ENCODE data around the gene ABCA7. TPM values are rescaled to one million over a fixed set of nuclear protein-coding genes. Genes with fewer than 3 reads are reported as not detected.

ABCA7 gene
- total RNA-seq, 1 experiment from 2014 or later, result 40.3 TPM

- TF ChIP-seq ERG (CRISPR knock-in tag; IDR thresholded peaks at IDR 0.05) (no peak), NFYB (CRISPR knock-in tag; conservative IDR thresholded peaks at IDR 0.05; ENCODE audit: low read depth) (no peak), ZNF232 (CRISPR knock-in tag; IDR thresholded peaks at IDR 0.05) (no peak), NFE2L1 (CRISPR knock-in tag; IDR thresholded peaks at IDR 0.05) (no peak), AR (CRISPR knock-in tag; IDR thresholded peaks at IDR 0.05) (no peak), FOXP1 (CRISPR knock-in tag; IDR thresholded peaks at IDR 0.05; ENCODE audit: borderline replicate concordance) (no peak), ZBTB43 (CRISPR knock-in tag; IDR thresholded peaks at IDR 0.05) (no peak)
Measured at GRCh38 chr19:1080360-1081161, 40.7 kb downstream of the ABCA7 start (continued).

- H3K36me3 Mint-ChIP-seq, result peaks cover 8% of the 10 kb centered on the region; the same call in 1 of the 2 replicates
- H3K27me3 Mint-ChIP-seq (ENCODE audit: low read depth), result no peaks in the 10 kb centered on the region
- H3K4me1 Mint-ChIP-seq, result no peaks in the 10 kb centered on the region; the same call in 1 of the 2 replicates
- ATAC-seq (no peak), DNase-seq (ENCODE audit: low spot score) (peak; percentile 46)
- H3K4me3 Mint-ChIP-seq, result peak overlapping the region; percentile 36
- 0 out of 2 replicates have a peak, but pooled peaks have one; percentile 10 for TF ChIP-seq PRDM15 (CRISPR knock-in tag; IDR thresholded peaks at IDR 0.05)
- TF ChIP-seq ZSCAN18 (CRISPR knock-in tag; IDR thresholded peaks at IDR 0.05), result no peak
- POLR2A ChIA-PET, result interaction anchor here (0.5 to 2.4 kb wide), 16 partner anchors 11 to 333 kb away, joined by 3 to 22 read pairs (median 4); partner anchors contain the start of genes ABCA7, ARHGAP45, CIRBP and CNN2
- H3K9me3 Mint-ChIP-seq, result no peaks in the 10 kb centered on the region
- no peak overlapping the region; the same call in 1 of the 2 replicates for H3K27ac Mint-ChIP-seq
- CTCF ChIA-PET, result interaction anchor here (0.5 to 4.8 kb wide), 27 partner anchors 10 to 283 kb away, joined by 3 to 109 read pairs (median 6); partner anchors contain the start of genes ABCA7, ARHGAP45, ATP5F1D and CNN2
Measured at GRCh38 chr19:1081301-1082164, 41.6 kb downstream of the ABCA7 start.
